Suprapubic skin (tissue), 4 donors: ENCODE data around the gene MELK.

ENCODE experiments used
- CTCF ChIP-seq, 2 donors: fragments of 200-600 bp in 1 of 2; fragments of 450-650 bp in 1 of 2; sonication (generic) in 1 of 2; IDR thresholded peaks; one replicate each; pipeline ENCODE4 v1.5.1; 2016 to 2019; ENCODE audit warnings: antibody characterized with exemption in 2 of 2, mild to moderate bottlenecking in 1 of 2, moderate library complexity in 1 of 2
- EP300 ChIP-seq: sonication (generic); formaldehyde crosslinking; IDR thresholded peaks from one replicate; pipeline ENCODE4 v1.6.1; 2017; ENCODE audit warnings: antibody characterized with exemption
- POLR2A ChIP-seq, 2 donors: fragments of 450-650 bp; IDR thresholded peaks; one replicate each; pipeline ENCODE4 v1.6.1; 2017; ENCODE audit warnings: antibody characterized with exemption in 2 of 2, mild to moderate bottlenecking in 2 of 2, moderate library complexity in 2 of 2
- POLR2AphosphoS5 ChIP-seq, 3 donors: sonication (generic); formaldehyde crosslinking; IDR thresholded peaks; one replicate each; pipeline ENCODE4 v1.6.1; 2017; ENCODE audit warnings: antibody characterized with exemption in 3 of 3

- no peak for TF ChIP-seq POLR2A (IDR thresholded peaks at IDR 0.05)
- TF ChIP-seq EP300, result no peak
- TF ChIP-seq CTCF (IDR thresholded peaks at IDR 0.05), result peak in 1 of 2 donors; percentile 32
- no peak for TF ChIP-seq POLR2AphosphoS5 (IDR thresholded peaks at IDR 0.05)
Observed at GRCh38 chr9:36632892-36633291, 60.2 kb downstream of the MELK start.
